ENCODE results near the gene SHC2. TPM values are rescaled to one million over a fixed set of nuclear protein-coding genes. Genes with fewer than 3 reads are reported as not detected.

The SHC2 gene
- total and polyA plus RNA-seq, 2 of the 13 experiments (the other 11 are each of a cell fraction or from before 2014, with no cell fraction given): 9.0 to 18.3 TPM

- TF ChIP-seq ZEB1 (IDR thresholded peaks at IDR 0.05; ENCODE audit: insufficient replicate concordance, low read depth): no peak
- TF ChIP-seq BCLAF1 (IDR thresholded peaks at IDR 0.05): no peak
- no peak for TF ChIP-seq ZFP90 (CRISPR knock-in tag; IDR thresholded peaks at IDR 0.05; ENCODE audit: borderline replicate concordance)
- no peak for TF ChIP-seq TFE3 (CRISPR knock-in tag; IDR thresholded peaks at IDR 0.05)
- TF ChIP-seq ZNF574 (CRISPR knock-in tag; IDR thresholded peaks at IDR 0.05): peak; percentile 65
- TF ChIP-seq ZNF136 (CRISPR knock-in tag; IDR thresholded peaks at IDR 0.05; ENCODE audit: low read depth): no peak
- peak; percentile 48; the same call in 1 of the 2 replicates for TF ChIP-seq ZNF335 (CRISPR knock-in tag; IDR thresholded peaks at IDR 0.05)
- TF ChIP-seq POLR2AphosphoS2 (IDR thresholded peaks at IDR 0.05; ENCODE audit: low read depth, low read length): no peak
- TF ChIP-seq EZH2 (conservative IDR thresholded peaks at IDR 0.05; ENCODE audit: low read depth, low read length): no peak
- 0 out of 2 replicates have a peak, but pooled peaks have one; percentile 56 for TF ChIP-seq ZNF691 (CRISPR knock-in tag; IDR thresholded peaks at IDR 0.05; ENCODE audit: borderline replicate concordance, low read depth)
- TF ChIP-seq YEATS4 (CRISPR knock-in tag; IDR thresholded peaks at IDR 0.05; ENCODE audit: borderline replicate concordance): peak; percentile 57; the same call in 1 of the 2 replicates
- no peak for TF ChIP-seq TBP (CRISPR knock-in tag; IDR thresholded peaks at IDR 0.05)
- no peak for TF ChIP-seq ADNP (CRISPR knock-in tag; IDR thresholded peaks at IDR 0.05)
- peak; percentile 29; the same call in 1 of the 2 replicates for TF ChIP-seq PAXIP1 (CRISPR knock-in tag; conservative IDR thresholded peaks at IDR 0.05)
- TF ChIP-seq SOX5 (CRISPR knock-in tag; IDR thresholded peaks at IDR 0.05; ENCODE audit: borderline replicate concordance): no peak
- no peak for TF ChIP-seq FOSL1 (CRISPR knock-in tag; IDR thresholded peaks at IDR 0.05; ENCODE audit: borderline replicate concordance)
- no peak for TF ChIP-seq ZNF572 (CRISPR knock-in tag; IDR thresholded peaks at IDR 0.05)
- TF ChIP-seq RFXAP (CRISPR knock-in tag; IDR thresholded peaks at IDR 0.05; ENCODE audit: borderline replicate concordance): no peak
- no peak for TF ChIP-seq ZNF282 (IDR thresholded peaks at IDR 0.05; ENCODE audit: partially characterized antibody)
Measured at GRCh38 chr19:491146-491741, 30.4 kb upstream of the SHC2 start (continued).
